Stimulated activated CD4-positive, alpha-beta T cell treated with anti-CD3 and anti-CD28 coated beads, TNF-alpha, amount 100 ng/mL, for 4 hours (primary cell): ENCODE measurements around the gene TMCO5A.

Experiments
- DNase-seq, 3 experiments: peaks; one replicate each; pipeline ENCODE4 v3.0.0-alpha.2; 2020; ENCODE audit warnings: low read depth in 3 of 3

Gene TMCO5A

GRCh38 chr15:37973856-37974255, 39.4 kb downstream of the TMCO5A start:
- DNase-seq = no peak

DNA sequence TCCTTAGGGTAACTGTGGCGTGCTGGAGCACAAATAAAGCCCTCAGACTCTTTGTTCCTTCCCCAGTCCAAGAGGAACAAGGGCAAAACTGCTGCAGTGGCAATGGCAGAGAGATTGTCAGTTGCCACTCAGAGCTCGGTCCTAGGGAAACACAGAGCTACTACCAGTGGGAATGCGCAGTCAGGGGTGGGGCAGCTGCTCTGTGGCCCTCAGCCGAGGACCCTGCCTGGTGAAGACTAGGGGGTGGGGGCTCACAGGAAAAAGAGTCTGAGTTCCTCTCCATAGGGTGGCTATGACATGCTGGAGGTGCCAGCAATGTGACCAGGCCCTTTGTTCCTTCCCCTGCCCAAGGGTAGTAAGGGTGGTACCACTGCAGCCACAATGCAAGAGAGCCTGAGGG, 43.8 kb downstream of the TMCO5A start:
- DNase-seq = no peak

- no peak for DNase-seq
These were observed 45.4 kb downstream of the TMCO5A start for GRCh38 chr15:37979671-37980409.

GRCh38 chr15:37981201-37981600, 46.8 kb downstream of the TMCO5A start:
- DNase-seq = no peak

- DNase-seq = no peak
These were observed 47.3 kb downstream of the TMCO5A start for GRCh38 chr15:37981775-37982174.

DNA sequence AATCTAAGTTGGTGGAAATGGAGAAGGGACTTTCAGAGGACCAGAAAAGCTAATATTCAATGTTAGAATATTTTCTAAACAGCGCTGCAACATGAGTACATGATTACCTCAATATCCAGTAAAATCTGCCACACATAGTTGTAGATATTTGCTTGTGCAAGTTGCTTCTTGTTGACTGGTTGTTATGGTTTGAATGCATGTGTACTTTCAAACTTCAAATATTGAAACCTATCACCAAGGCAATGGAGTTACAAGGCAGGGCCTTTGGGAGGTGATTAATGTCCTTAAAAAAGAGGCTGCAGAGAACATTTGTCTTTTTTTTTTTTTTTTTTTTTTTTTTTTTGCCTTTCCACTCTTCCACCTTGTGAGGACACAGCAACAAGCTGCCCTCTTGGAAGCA, 49.9 kb downstream of the TMCO5A start:
- DNase-seq = no peak

GRCh38 chr15:37995461-37996347, 61.3 kb downstream of the TMCO5A start:
- DNase-seq = no peak
